ENCODE results near the gene NUDT3.
A peak's percentile ranks its signal among the peaks of the same experiment; 100 is the strongest.
"Not testable (repeated sequence)": the region's sequence is repeated elsewhere in the genome, so short reads cannot be mapped to it uniquely, and the experiment has no call there.

The NUDT3 gene

GRCh38 chr6:34392497-34393190 is at the start of gene NUDT3:
Gene NUDT3, minus strand, starts transcription at chr6:34392669. Its CDS starts 307 bp downstream, at chr6:34392362.
- DNase-seq = peak; percentile 97

GRCh38 chr6:34441526-34441925 is 49.1 kb upstream of the NUDT3 start:
- DNase-seq = no peak

GRCh38 chr6:34439442-34439841 is 47.0 kb upstream of the NUDT3 start:
- no peak for DNase-seq

GRCh38 chr6:34438705-34439104 is 46.2 kb upstream of the NUDT3 start:
- no peak for DNase-seq

- DNase-seq = no peak
These were observed 45.1 kb upstream of the NUDT3 start for GRCh38 chr6:34437644-34437970.

GRCh38 chr6:34436803-34437643 is 44.6 kb upstream of the NUDT3 start:
- DNase-seq = no peak

- no peak for DNase-seq
These were observed 43.4 kb upstream of the NUDT3 start for GRCh38 chr6:34435916-34436315.

GRCh38 chr6:34425498-34426410 is 33.3 kb upstream of the NUDT3 start, which contains the start of gene RPS10:
Gene RPS10, minus strand, starts transcription at chr6:34426069. Its CDS starts 848 bp downstream, at chr6:34425221.
- DNase-seq = peak; percentile 96

- DNase-seq = no peak
These were observed 32.6 kb upstream of the NUDT3 start for GRCh38 chr6:34425132-34425497.

- no peak for DNase-seq
These were observed 32.0 kb upstream of the NUDT3 start for GRCh38 chr6:34424200-34425131.

- no peak for DNase-seq
These were observed 30.8 kb upstream of the NUDT3 start for GRCh38 chr6:34423254-34423653.

- DNase-seq = no peak
These were observed 25.9 kb upstream of the NUDT3 start for GRCh38 chr6:34418367-34418766.

GRCh38 chr6:34416877-34417371 is 24.5 kb upstream of the NUDT3 start:
- DNase-seq = no peak

- peak; percentile 69 for DNase-seq
These were observed 22.8 kb upstream of the NUDT3 start for GRCh38 chr6:34414999-34415858.

GRCh38 chr6:34412643-34413214 is 20.3 kb upstream of the NUDT3 start:
- no peak for DNase-seq

GRCh38 chr6:34412016-34412415 is 19.5 kb upstream of the NUDT3 start:
- DNase-seq = no peak

GRCh38 chr6:34407915-34408314 is 15.4 kb upstream of the NUDT3 start:
- DNase-seq = not testable (repeated sequence)

GRCh38 chr6:34396518-34396917 is 4.0 kb upstream of the NUDT3 start:
- DNase-seq = no peak

GRCh38 chr6:34393966-34394305 is 1.5 kb upstream of the NUDT3 start:
- no peak for DNase-seq

- DNase-seq = no peak
These were observed 909 bp upstream of the NUDT3 start for GRCh38 chr6:34393191-34393965.
